Left lung (tissue), 10 donors: ENCODE measurements around the gene PLXNA2. TPM values are rescaled to one million over a fixed set of nuclear protein-coding genes. Genes with fewer than 3 reads are reported as not detected.

Source experiments
- ATAC-seq: fragments of 200-7000 bp; cut with Tn5 transposase; one replicate; pipeline ENCODE4 v1.9.1; 2020; ENCODE audit warnings: moderate library complexity
- DNase-seq, 4 donors: peaks; one replicate each; pipeline ENCODE4 v3.0.0-alpha.2; 2013 to 2020
- H3K27ac ChIP-seq, 2 donors: fragments of 200-600 bp; sonication (generic) in 1 of 2; one replicate each; pipeline versions ENCODE4 v1.5.0 to v1.8.0; 2020 to 2021
- H3K27me3 ChIP-seq, 2 donors: fragments of 200-600 bp; sonication (generic) in 1 of 2; one replicate each; pipeline versions ENCODE4 v1.5.0 to v1.8.0; 2020 to 2021
- H3K36me3 ChIP-seq, 2 donors: fragments of 200-600 bp; sonication (generic) in 1 of 2; one replicate each; pipeline versions ENCODE4 v1.5.0 to v1.8.0; 2020 to 2021
- H3K4me1 ChIP-seq, 2 donors: fragments of 200-600 bp; one replicate each; pipeline ENCODE4 v1.8.0; 2021
- H3K4me3 ChIP-seq, 2 donors: fragments of 200-600 bp; sonication (generic) in 1 of 2; one replicate each; pipeline versions ENCODE4 v1.5.0 to v1.8.0; 2020 to 2021; ENCODE audit warnings: mild to moderate bottlenecking in 1 of 2
- H3K9me3 ChIP-seq, 2 donors: fragments of 200-600 bp; sonication (generic) in 1 of 2; one replicate each; pipeline versions ENCODE4 v1.5.0 to v1.8.0; 2020 to 2021
- CTCF ChIP-seq, 2 donors: fragments of 200-600 bp; sonication (generic) in 1 of 2; IDR thresholded peaks; one replicate each; pipeline versions ENCODE4 v1.5.0 to v1.8.0; 2021; ENCODE audit warnings: antibody characterized with exemption in 2 of 2
- intact Hi-C, 2 donors: fragments of 100-400 bp; cut with DNase I; formaldehyde crosslinking; loops; one replicate each; pipeline versions ENCODE4 v1.11.2 to v1.14.2; 2022
- polyA plus RNA-seq, 6 donors: library from polyadenylated mRNA; unstranded; fragments of 120-200 nt; gene quantifications; one replicate each; pipeline ENCODE4 v1.2.1, GENCODE V29; 2013; ENCODE audit not compliant: insufficient read length in 6 of 6
- total RNA-seq, 2 donors: library from RNA; stranded (reverse); fragmentation: NEBNext Ultra II Directional; extraction: Animal tissue kit (Norgen Biotek cat#: 25700); gene quantifications; one replicate each; pipeline ENCODE4 v1.2.1, GENCODE V29; 2021
- donor health status: DM: no; HTN: yes; CAD: no.
- donor health status: DM: no; HTN: no; CAD: no.

Gene PLXNA2
- total and polyA plus RNA-seq, 8 donors = 21.4 to 92.8 (median 34.0) TPM

GRCh38 chr1:208265525-208265924 is 21.3 kb upstream of the PLXNA2 start:
- Histone ChIP-seq H3K9me3 (peaks cover 0 to under 1% of the 10 kb centered on the region in 2 donors), H3K27ac (no peak overlapping the region), H3K36me3 (no peaks in the 10 kb centered on the region), H3K4me1 (no peaks in the 10 kb centered on the region), H3K4me3 (no peak overlapping the region), H3K27me3 (peaks cover 8 to 27% of the 10 kb centered on the region in 2 donors)
- no peak for TF ChIP-seq CTCF (IDR thresholded peaks at IDR 0.05)
- intact Hi-C loops = no loop called here
- ATAC-seq = no peak
- DNase-seq = no peak

DNA sequence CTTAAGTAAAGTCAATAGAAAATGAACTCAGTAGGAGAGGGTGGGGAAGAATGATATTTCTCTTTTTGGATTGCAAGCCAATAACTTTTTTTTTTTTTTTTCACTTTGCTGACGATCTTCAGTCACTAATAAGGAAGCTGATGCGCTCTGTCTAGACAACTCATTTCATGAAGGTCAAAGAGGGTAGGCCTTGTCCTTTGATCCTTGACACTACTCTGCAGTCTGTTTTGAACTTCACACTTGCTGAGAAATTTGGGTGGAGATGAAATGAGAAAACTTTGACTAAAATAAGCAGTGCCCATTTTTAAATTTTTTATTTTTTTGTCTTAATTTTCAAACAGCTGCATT is 20.9 kb upstream of the PLXNA2 start:
- no peak overlapping the region for H3K4me3 ChIP-seq
- intact Hi-C loops = no loop called here
- no peaks in the 10 kb centered on the region for H3K36me3 ChIP-seq
- TF ChIP-seq CTCF (IDR thresholded peaks at IDR 0.05) = no peak
- no peaks in the 10 kb centered on the region for H3K4me1 ChIP-seq
- H3K27ac ChIP-seq = no peak overlapping the region
- no peak for DNase-seq
- H3K9me3 ChIP-seq = peaks cover 0 to 3% of the 10 kb centered on the region in 2 donors
- no peak for ATAC-seq
- H3K27me3 ChIP-seq = peaks cover 8 to 27% of the 10 kb centered on the region in 2 donors

GRCh38 chr1:208264469-208265121 is 20.4 kb upstream of the PLXNA2 start:
- no peak for TF ChIP-seq CTCF (IDR thresholded peaks at IDR 0.05)
- intact Hi-C loops = no loop called here
- H3K36me3 ChIP-seq = no peaks in the 10 kb centered on the region
- H3K4me3 ChIP-seq = no peak overlapping the region
- H3K27me3 ChIP-seq = peaks cover 6 to 27% of the 10 kb centered on the region in 2 donors
- no peak for ATAC-seq
- DNase-seq = no peak
- no peak overlapping the region for H3K27ac ChIP-seq
- no peaks in the 10 kb centered on the region for H3K4me1 ChIP-seq
- peaks cover 0 to 3% of the 10 kb centered on the region in 2 donors for H3K9me3 ChIP-seq

DNA sequence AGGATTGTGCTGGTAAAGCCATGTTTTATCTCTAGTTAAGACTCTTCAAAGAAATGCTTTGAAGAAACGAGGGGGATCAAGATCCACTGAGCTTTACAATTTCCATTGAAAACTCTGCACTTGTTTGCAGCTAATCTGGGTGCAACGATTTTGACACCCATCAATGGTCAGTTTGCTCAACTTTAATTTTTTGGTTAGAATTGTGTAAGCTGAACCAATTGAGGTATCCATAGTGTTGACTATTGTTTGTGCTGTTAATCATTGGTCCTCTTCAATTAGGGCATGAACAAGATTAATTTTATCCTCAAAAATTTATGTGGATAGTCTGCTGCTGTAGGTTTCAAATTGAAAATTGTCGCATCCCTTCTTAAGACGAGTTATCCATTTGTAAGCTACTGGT is 17.7 kb upstream of the PLXNA2 start:
- Histone ChIP-seq H3K27ac (no peak overlapping the region), H3K4me3 (no peak overlapping the region), H3K27me3 (peaks cover 0 to 6% of the 10 kb centered on the region in 2 donors), H3K36me3 (no peaks in the 10 kb centered on the region), H3K4me1 (no peaks in the 10 kb centered on the region), H3K9me3 (peaks cover 0 to 3% of the 10 kb centered on the region in 2 donors)
- no peak for TF ChIP-seq CTCF (IDR thresholded peaks at IDR 0.05)
- ATAC-seq (no peak), DNase-seq (no peak)
- intact Hi-C loops = no loop called here

DNA sequence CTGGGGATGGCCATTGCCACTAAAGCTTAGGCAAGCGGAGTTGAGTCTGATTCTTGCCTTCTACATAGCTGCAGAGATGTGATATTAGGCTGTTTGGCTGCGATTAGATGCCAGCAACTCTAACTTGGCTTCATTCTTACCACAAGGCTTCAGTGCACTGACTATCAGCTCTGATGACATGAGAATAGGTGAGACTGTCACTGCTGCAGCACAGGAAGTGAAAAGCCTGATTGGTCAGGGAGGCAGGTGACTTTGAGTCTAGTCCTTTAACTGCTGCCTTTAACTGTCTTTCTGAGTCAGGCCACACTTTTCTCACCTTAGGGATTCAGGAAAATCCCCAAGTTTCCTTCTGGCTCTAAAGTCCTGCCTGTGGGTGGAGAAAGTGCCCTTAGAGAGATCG is 14.1 kb upstream of the PLXNA2 start:
- intact Hi-C loops = no loop called here
- Histone ChIP-seq H3K4me1 (no peaks in the 10 kb centered on the region), H3K4me3 (no peak overlapping the region), H3K36me3 (no peaks in the 10 kb centered on the region), H3K27ac (no peak overlapping the region), H3K27me3 (no peaks in the 10 kb centered on the region), H3K9me3 (peaks cover 0 to 3% of the 10 kb centered on the region in 2 donors)
- DNase-seq = no peak
- no peak for ATAC-seq
- no peak for TF ChIP-seq CTCF (IDR thresholded peaks at IDR 0.05)
